Neutrophil (primary cell): ENCODE results near the gene ZNF41.

ENCODE experiments used
- H3K27ac ChIP-seq: fragments of 200-600 bp; sonication (generic); 2 replicates; pipeline ENCODE4 v1.5.1; 2016; ENCODE audit warnings: mild to moderate bottlenecking, moderate library complexity
- H3K27me3 ChIP-seq: fragments of 200-600 bp; sonication (generic); 2 replicates; pipeline ENCODE4 v1.6.0; 2016; ENCODE audit warnings: mild to moderate bottlenecking
- H3K36me3 ChIP-seq: fragments of 200-600 bp; sonication (generic); 2 replicates; pipeline ENCODE4 v1.5.1; 2017
- H3K4me1 ChIP-seq, 2 experiments: fragments of 200-600 bp in 1 of 2; sonication (generic) in 1 of 2; 1 replicate in 1 of 2; 2 replicates in 1 of 2; pipeline versions ENCODE4 v1.5.1 to v1.6.1; 2013 to 2016; ENCODE audit warnings: low read depth in 1 of 2, low read length in 1 of 2, mild to moderate bottlenecking in 1 of 2, moderate library complexity in 1 of 2; ENCODE audit not compliant: control insufficient read depth in 1 of 2, insufficient read depth in 1 of 2
- H3K4me3 ChIP-seq, 2 experiments: fragments of 200-600 bp in 1 of 2; sonication (generic) in 1 of 2; 1 replicate in 1 of 2; 2 replicates in 1 of 2; pipeline ENCODE4 v1.5.1; 2013 to 2016; ENCODE audit warnings: low read depth in 1 of 2, low read length in 1 of 2, mild to moderate bottlenecking in 1 of 2, moderate library complexity in 1 of 2
- H3K9me3 ChIP-seq: fragments of 200-600 bp; sonication (generic); 2 replicates; pipeline ENCODE4 v1.5.1; 2016
- CTCF ChIP-seq: fragments of 200-600 bp; sonication (generic); IDR thresholded peaks from 2 replicates; pipeline ENCODE4 v1.5.1; 2016; ENCODE audit warnings: antibody characterized with exemption

The ZNF41 gene

GRCh38 chrX:47467106-47467505 lies 15.9 kb downstream of the ZNF41 start:
- Histone ChIP-seq H3K4me3 (no peak overlapping the region), H3K4me1 (no peaks in the 10 kb centered on the region), H3K9me3 (no peaks in the 10 kb centered on the region), H3K27ac (no peak overlapping the region), H3K36me3 (peaks cover 6% of the 10 kb centered on the region), H3K27me3 (no peaks in the 10 kb centered on the region)
- TF ChIP-seq CTCF, result no peak

GRCh38 chrX:47460561-47460960 lies 22.5 kb downstream of the ZNF41 start:
- H3K9me3 ChIP-seq, result no peaks in the 10 kb centered on the region
- no peak overlapping the region for H3K4me3 ChIP-seq
- no peak overlapping the region for H3K27ac ChIP-seq
- peaks cover 7% of the 10 kb centered on the region for H3K36me3 ChIP-seq
- H3K27me3 ChIP-seq, result no peaks in the 10 kb centered on the region
- TF ChIP-seq CTCF, result no peak
- no peaks in the 10 kb centered on the region for H3K4me1 ChIP-seq

GRCh38 chrX:47458528-47458927 lies 24.5 kb downstream of the ZNF41 start:
- H3K27me3 ChIP-seq, result no peaks in the 10 kb centered on the region
- no peaks in the 10 kb centered on the region for H3K4me1 ChIP-seq
- no peak for TF ChIP-seq CTCF
- H3K36me3 ChIP-seq, result peaks cover 14% of the 10 kb centered on the region
- H3K4me3 ChIP-seq, result no peak overlapping the region
- no peak overlapping the region for H3K27ac ChIP-seq
- no peaks in the 10 kb centered on the region for H3K9me3 ChIP-seq

- peaks cover 29% of the 10 kb centered on the region for H3K36me3 ChIP-seq
- no peak for TF ChIP-seq CTCF
- H3K27me3 ChIP-seq, result no peaks in the 10 kb centered on the region
- H3K27ac ChIP-seq, result no peak overlapping the region
- H3K4me3 ChIP-seq, result no peak overlapping the region
- no peaks in the 10 kb centered on the region for H3K9me3 ChIP-seq
- no peaks in the 10 kb centered on the region for H3K4me1 ChIP-seq
Measured at GRCh38 chrX:47456080-47456479, 26.9 kb downstream of the ZNF41 start.

GRCh38 chrX:47452112-47452511 lies 30.9 kb downstream of the ZNF41 start:
- H3K27ac ChIP-seq, result no peak overlapping the region
- TF ChIP-seq CTCF, result no peak
- H3K36me3 ChIP-seq, result peaks cover 29% of the 10 kb centered on the region
- H3K27me3 ChIP-seq, result no peaks in the 10 kb centered on the region
- no peaks in the 10 kb centered on the region for H3K4me1 ChIP-seq
- H3K9me3 ChIP-seq, result peaks cover 7% of the 10 kb centered on the region
- H3K4me3 ChIP-seq, result no peak overlapping the region
